Heart left ventricle (tissue), 16 donors: ENCODE data around the gene MIDN. TPM values are rescaled to one million over a fixed set of nuclear protein-coding genes. Genes with fewer than 3 reads are reported as not detected.
"Not testable (repeated sequence)": the region's sequence is repeated elsewhere in the genome, so short reads cannot be mapped to it uniquely, and the experiment has no call there.

Experiments used
- ATAC-seq, 4 donors: fragments of 200-7000 bp; cut with Tn5 transposase; one replicate each; pipeline ENCODE4 v1.9.1; 2020 to 2022; ENCODE audit warnings: moderate library complexity in 4 of 4, mild to moderate bottlenecking in 3 of 4, moderate number of reproducible peaks in 1 of 4
- DNase-seq, 5 donors: peaks; one replicate each; pipeline ENCODE4 v3.0.0-alpha.2; 2020
- H3K27ac ChIP-seq, 12 donors: fragments of 200-600 bp; sonication (generic) in 4 of 12; one replicate each; pipeline versions ENCODE4 v1.5.0 to v1.8.0; 2016 to 2022; ENCODE audit warnings: mild to moderate bottlenecking in 2 of 12
- H3K27me3 ChIP-seq, 9 donors: fragments of 200-600 bp; sonication (generic) in 2 of 9; one replicate each; pipeline versions ENCODE4 v1.5.1 to v1.8.0; 2016 to 2022; ENCODE audit warnings: mild to moderate bottlenecking in 3 of 9
- H3K36me3 ChIP-seq, 9 donors: fragments of 200-600 bp; sonication (generic) in 2 of 9; one replicate each; pipeline versions ENCODE4 v1.5.0 to v1.8.0; 2018 to 2022; ENCODE audit warnings: mild to moderate bottlenecking in 2 of 9
- H3K4me1 ChIP-seq, 12 donors: fragments of 200-600 bp; sonication (generic) in 4 of 12; one replicate each; pipeline versions ENCODE4 v1.5.0 to v1.8.0; 2016 to 2022; ENCODE audit warnings: mild to moderate bottlenecking in 3 of 12
- H3K4me3 ChIP-seq, 12 donors: fragments of 200-600 bp; sonication (generic) in 4 of 12; one replicate each; pipeline versions ENCODE4 v1.5.0 to v1.8.0; 2017 to 2022; ENCODE audit warnings: mild to moderate bottlenecking in 9 of 12, moderate library complexity in 4 of 12
- H3K9me3 ChIP-seq, 12 donors: fragments of 200-600 bp; sonication (generic) in 4 of 12; one replicate each; pipeline versions ENCODE4 v1.5.0 to v1.8.0; 2016 to 2022; ENCODE audit warnings: mild to moderate bottlenecking in 1 of 12
- POLR2A ChIP-seq, 2 donors: fragments of 450-650 bp; IDR thresholded peaks; one replicate each; pipeline ENCODE4 v1.6.1; 2017; ENCODE audit warnings: antibody characterized with exemption in 2 of 2, mild to moderate bottlenecking in 2 of 2, moderate library complexity in 2 of 2
- WGBS, 4 donors: extraction: QIAGEN DNeasy Blood & Tissue Kit in 2 of 4; methylation state at CpG; one replicate each; pipeline versions ENCODE4 v1.1.5 to v1.1.7; 2013 to 2018; 5-methylcytosine and 5-hydroxymethylcytosine counted together
- intact Hi-C, 10 donors: fragments of 100-400 bp; cut with DNase I; formaldehyde crosslinking; loops; one replicate each; pipeline versions ENCODE4 v1.11.1 to v1.14.2; 2022
- polyA plus RNA-seq, 2 donors: library from polyadenylated mRNA; stranded (reverse); fragments of 200-250 nt; gene quantifications; one replicate each; pipeline ENCODE4 v1.2.3, GENCODE V29; 2013
- total RNA-seq, 9 donors: library from RNA; depleted of rRNA in 2 of 9; stranded (reverse); fragments of >200 nt in 2 of 9; fragmentation: NEBNext Ultra II Directional in 3 of 9; extraction: Animal tissue kit (Norgen Biotek cat#: 25700) in 3 of 9; gene quantifications; one replicate each; pipeline versions ENCODE4 v1.1.0 to v1.2.4, GENCODE V29; 2016 to 2023
- TF ChIP-seq, protein P1 (sequence below), 12 donors: fragments of 200-600 bp; sonication (generic) in 4 of 12; IDR thresholded peaks; one replicate each; pipeline versions ENCODE4 v1.5.0 to v1.8.0; 2018 to 2022; ENCODE audit warnings: antibody characterized with exemption in 12 of 12, mild to moderate bottlenecking in 5 of 12
- donor health status: ischemic (EF 13 %, LVEDD 7.1; RV severe dilation, severe dysfunction).
- donor health status: healthy with polysubstance abuse.
- donor health status: DM: no; HTN: yes; CAD: no.
- donor health status: DM: no; HTN: no; CAD: no.
- donor health status: ischemic (EF 25% LVEDD 6.9; RV normal size, moderate dysfunction).
- donor health status: ischemic (EF 25% LVEDD 5.7; RV mildly dilated, moderate dysfunction).
- donor health status: healthy.
- donor health status: DM: yes; HTN: yes; CAD: no.
- donor health status: ischemic (EF 35%, LVEDD 5.7; RV mildly dilated, moderate dysfunction).
- donor health status: nonischemic (EF 11% LVEDD 7.7; RV severe dilation, severe dysfunction).
- donor health status: DM: yes; HTN: yes; CAD: no.
- donor health status: PGD.
- donor health status: ischemic (EF 29% LVEDD 5.4; RV normal size, mild dysfunction).
- donor health status: nonischemic (EF 23%, LVEDD 6.1; RV moderate dilation, normal function).

MIDN gene
- total and polyA plus RNA-seq, 11 donors = 25.8 to 115 (median 50.7) TPM

DNA sequence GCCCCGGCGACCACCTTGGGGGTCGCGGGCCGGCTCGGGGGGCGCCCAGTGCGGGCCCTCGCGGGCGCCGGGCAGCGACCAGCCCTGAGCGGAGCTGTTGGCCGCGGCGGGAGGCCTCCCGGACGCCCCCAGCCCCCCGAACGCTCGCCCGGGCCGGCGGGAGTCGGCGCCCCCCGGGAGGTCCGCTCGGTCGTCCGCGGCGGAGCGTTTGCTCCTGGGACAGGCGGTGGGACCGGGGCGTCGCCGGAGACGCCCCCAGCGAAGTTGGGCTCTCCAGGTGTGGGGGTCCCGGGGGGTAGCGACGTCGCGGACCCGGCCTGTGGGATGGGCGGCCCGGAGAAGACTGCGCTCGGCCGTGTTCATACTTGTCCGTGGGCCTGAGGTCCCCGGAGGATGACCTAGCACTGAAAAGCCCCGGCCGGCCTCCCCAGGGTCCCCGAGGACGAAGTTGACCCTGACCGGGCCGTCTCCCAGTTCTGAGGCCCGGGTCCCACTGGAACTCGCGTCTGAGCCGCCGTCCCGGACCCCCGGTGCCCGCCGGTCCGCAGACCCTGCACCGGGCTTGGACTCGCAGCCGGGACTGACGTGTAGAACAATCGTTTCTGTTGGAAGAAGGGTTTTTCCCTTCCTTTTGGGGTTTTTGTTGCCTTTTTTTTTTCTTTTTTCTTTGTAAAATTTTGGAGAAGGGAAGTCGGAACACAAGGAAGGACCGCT lies 42.1 kb upstream of the MIDN start:
- Histone ChIP-seq H3K4me1 (peaks cover 0 to 70% (median 38%) of the 10 kb centered on the region in 12 donors), H3K36me3 (peaks cover 0 to 17% (median 0%) of the 10 kb centered on the region in 9 donors), H3K4me3 (peak overlapping the region; percentile 61 to 88 (median 78)), H3K27me3 (no peaks in the 10 kb centered on the region), H3K9me3 (no peaks in the 10 kb centered on the region), H3K27ac (peak overlapping the region; percentile 41 to 96 (median 89))
- TF ChIP-seq, protein P1, sequence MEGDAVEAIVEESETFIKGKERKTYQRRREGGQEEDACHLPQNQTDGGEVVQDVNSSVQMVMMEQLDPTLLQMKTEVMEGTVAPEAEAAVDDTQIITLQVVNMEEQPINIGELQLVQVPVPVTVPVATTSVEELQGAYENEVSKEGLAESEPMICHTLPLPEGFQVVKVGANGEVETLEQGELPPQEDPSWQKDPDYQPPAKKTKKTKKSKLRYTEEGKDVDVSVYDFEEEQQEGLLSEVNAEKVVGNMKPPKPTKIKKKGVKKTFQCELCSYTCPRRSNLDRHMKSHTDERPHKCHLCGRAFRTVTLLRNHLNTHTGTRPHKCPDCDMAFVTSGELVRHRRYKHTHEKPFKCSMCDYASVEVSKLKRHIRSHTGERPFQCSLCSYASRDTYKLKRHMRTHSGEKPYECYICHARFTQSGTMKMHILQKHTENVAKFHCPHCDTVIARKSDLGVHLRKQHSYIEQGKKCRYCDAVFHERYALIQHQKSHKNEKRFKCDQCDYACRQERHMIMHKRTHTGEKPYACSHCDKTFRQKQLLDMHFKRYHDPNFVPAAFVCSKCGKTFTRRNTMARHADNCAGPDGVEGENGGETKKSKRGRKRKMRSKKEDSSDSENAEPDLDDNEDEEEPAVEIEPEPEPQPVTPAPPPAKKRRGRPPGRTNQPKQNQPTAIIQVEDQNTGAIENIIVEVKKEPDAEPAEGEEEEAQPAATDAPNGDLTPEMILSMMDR (IDR thresholded peaks at IDR 0.05) = no peak
- DNase-seq (peak in 1 of 5 donors; percentile 69), ATAC-seq (no peak)
- intact Hi-C loops = no loop called here
- WGBS, 4 donors = 0 to 1% (median 1%) methylated on average over 21 to 78 of the region's 78 CpGs

DNA sequence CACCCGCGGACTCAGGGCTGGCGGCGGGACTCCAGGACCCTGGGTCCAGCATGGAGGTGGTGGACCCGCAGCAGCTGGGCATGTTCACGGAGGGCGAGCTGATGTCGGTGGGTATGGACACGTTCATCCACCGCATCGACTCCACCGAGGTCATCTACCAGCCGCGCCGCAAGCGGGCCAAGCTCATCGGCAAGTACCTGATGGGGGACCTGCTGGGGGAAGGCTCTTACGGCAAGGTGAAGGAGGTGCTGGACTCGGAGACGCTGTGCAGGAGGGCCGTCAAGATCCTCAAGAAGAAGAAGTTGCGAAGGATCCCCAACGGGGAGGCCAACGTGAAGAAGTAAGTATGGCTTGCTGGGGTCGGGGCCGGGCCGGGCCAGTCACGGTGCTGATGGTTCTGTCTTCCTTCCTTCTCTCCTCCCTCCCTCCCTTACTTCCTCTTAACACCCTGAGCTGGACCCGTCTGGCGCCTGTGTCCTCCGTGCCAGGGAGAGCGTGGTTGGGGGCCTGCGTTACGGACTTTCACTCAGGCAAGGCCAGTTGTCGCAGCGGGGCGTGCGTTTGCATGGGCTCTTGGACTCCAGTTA lies 41.4 kb upstream of the MIDN start:
- Histone ChIP-seq H3K9me3 (no peaks in the 10 kb centered on the region), H3K27ac (peak overlapping the region; percentile 53 to 96 (median 89)), H3K4me1 (peaks cover 0 to 77% (median 43%) of the 10 kb centered on the region in 12 donors), H3K36me3 (peaks cover 0 to 18% (median 0%) of the 10 kb centered on the region in 9 donors), H3K4me3 (peak overlapping the region; percentile 61 to 88 (median 78)), H3K27me3 (no peaks in the 10 kb centered on the region)
- WGBS, 4 donors = 1 to 4% (median 2%) methylated on average over 31 to 38 of the region's 38 CpGs
- DNase-seq (peak in 1 of 5 donors; percentile 55), ATAC-seq (peak; percentile 0 to 22 (median 4))
- no peak for TF ChIP-seq POLR2A (IDR thresholded peaks at IDR 0.05)
- intact Hi-C loops = no loop called here

DNA sequence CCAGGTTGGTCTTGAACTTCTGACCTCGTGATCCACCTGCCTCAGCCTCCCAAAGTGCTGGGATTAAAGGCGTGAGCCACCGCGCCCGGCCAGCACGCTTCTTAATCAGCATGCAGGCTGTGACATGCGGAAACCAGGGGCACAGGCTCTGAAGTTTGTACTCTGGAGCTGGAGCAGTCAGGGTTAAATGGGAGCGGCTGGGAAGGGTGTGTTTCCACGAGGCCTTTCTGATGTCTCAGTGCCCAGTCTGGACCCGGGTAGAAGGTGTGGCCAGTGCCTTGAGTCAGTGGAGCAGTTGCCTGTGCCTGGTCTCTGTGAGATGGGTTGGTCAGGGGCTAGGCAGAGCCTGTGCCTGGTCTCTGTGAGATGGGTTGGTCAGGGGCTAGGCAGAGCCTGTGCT lies 39.6 kb upstream of the MIDN start:
- Histone ChIP-seq H3K4me1 (peaks cover 4 to 83% (median 54%) of the 10 kb centered on the region in 12 donors), H3K27ac (peak overlapping the region in 6 of 12 donors; percentile 9 to 95 (median 86)), H3K36me3 (peaks cover 0 to 25% (median 4%) of the 10 kb centered on the region in 9 donors)
- intact Hi-C loops, H3K9me3 ChIP-seq, H3K4me3 ChIP-seq, ATAC-seq, DNase-seq, H3K27me3 ChIP-seq: not testable (repeated sequence)
- WGBS, 4 donors = 63 to 77% (median 70%) methylated on average over 9 to 10 of the region's 10 CpGs

DNA sequence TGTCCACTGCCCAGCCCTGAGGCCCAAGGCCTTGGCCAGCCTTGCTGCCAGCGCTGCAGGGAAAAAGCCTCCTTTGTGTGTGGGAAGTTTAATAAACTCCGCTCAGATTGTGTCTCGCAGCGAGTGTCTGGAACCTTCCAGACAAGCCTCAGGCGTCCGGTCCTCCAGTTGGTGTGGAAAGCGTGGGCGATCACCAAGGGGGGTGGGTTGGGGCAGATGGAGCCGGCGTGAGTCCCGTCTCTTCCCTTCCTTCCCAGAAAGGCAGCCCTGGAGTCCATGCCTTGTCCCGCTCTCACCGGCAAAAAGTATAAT lies 38.2 kb upstream of the MIDN start:
- Histone ChIP-seq H3K4me3 (no peak overlapping the region), H3K27ac (peak overlapping the region in 3 of 12 donors; percentile 13 to 32 (median 20)), H3K4me1 (peaks cover 8 to 87% (median 62%) of the 10 kb centered on the region in 12 donors), H3K9me3 (no peaks in the 10 kb centered on the region), H3K36me3 (peaks cover 0 to 25% (median 4%) of the 10 kb centered on the region in 9 donors), H3K27me3 (no peaks in the 10 kb centered on the region)
- DNase-seq (no peak), ATAC-seq (no peak)
- intact Hi-C loops = no loop called here
- 92 to 96% (median 93%) methylated on average over 13 of the region's 13 CpGs for WGBS, 4 donors
- TF ChIP-seq, protein P1 (IDR thresholded peaks at IDR 0.05) = no peak
- no peak for TF ChIP-seq POLR2A (IDR thresholded peaks at IDR 0.05)

DNA sequence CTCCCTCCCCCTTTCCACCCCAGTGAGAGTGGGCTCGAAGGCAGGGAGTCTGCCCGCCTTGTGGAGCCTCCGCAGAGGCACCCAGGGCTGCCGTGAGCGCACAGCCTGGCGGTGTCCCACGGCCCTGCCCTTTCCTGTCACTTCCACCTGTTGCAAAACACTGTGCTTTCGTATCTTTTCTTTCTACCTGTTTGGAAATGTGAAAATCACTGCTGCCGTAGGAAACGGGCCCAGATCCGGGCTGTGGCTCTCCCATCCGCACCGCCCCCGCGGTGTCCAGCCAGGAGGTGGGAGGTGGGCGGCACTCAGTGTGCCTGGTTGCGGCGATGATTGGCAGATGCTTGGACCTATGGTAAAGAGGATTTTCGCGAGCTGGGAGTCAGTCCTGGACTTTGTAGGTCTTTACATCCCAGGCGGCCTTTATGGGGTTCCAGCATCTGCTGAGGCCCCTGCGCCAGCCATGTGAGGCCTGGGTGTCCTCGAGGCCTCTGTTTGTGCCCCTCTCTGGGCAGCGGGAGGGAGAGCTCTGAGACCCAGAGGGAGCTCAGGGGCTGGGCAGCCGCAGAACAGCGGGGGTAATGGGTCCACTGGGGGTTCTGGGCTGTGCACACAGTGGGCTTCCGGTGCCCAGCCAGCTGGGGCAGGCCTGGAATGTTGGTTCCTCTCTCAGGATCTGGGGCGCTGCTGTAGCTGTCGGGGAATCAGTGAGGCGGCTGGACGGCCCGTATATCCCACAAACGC lies 36.7 kb upstream of the MIDN start:
- intact Hi-C loops = no loop called here
- H3K4me1 ChIP-seq = peaks cover 15 to 95% (median 76%) of the 10 kb centered on the region in 12 donors
- TF ChIP-seq POLR2A (IDR thresholded peaks at IDR 0.05) = no peak

More for the DNA sequence above, 36.7 kb upstream of the MIDN start:
- 81 to 87% (median 85%) methylated on average over 27 to 33 of the region's 33 CpGs for WGBS, 4 donors
- ATAC-seq (no peak), DNase-seq (peak in 3 of 5 donors; percentile 33 to 58 (median 40))
- H3K27ac ChIP-seq = peak overlapping the region in 3 of 12 donors; percentile 6 to 96 (median 11)
- no peaks in the 10 kb centered on the region for H3K9me3 ChIP-seq
- no peaks in the 10 kb centered on the region for H3K27me3 ChIP-seq
- peaks cover 0 to 25% (median 4%) of the 10 kb centered on the region in 9 donors for H3K36me3 ChIP-seq
- no peak overlapping the region for H3K4me3 ChIP-seq
